HepG2 (cell line): ENCODE results near the gene BORCS5. TPM values are rescaled to one million over a fixed set of nuclear protein-coding genes. Genes with fewer than 3 reads are reported as not detected.
A peak's percentile ranks its signal among the peaks of the same experiment; 100 is the strongest.

ENCODE experiments used
- ARID2 ChIP-seq: sonication (generic); formaldehyde crosslinking; IDR thresholded peaks from 2 replicates; pipeline ENCODE4 v1.8.1; 2022; ENCODE audit warnings: mild to moderate bottlenecking, missing genetic modification reagents, borderline replicate concordance
- CREB1 ChIP-seq, 2 experiments: fragments of 450-650 bp in 1 of 2; IDR thresholded peaks; 2 replicates each; pipeline ENCODE4 v1.6.1; 2016 to 2017; ENCODE audit warnings: control low read depth in 1 of 2, mild to moderate bottlenecking in 1 of 2, missing compliant biosample characterization in 1 of 2, missing genetic modification characterization in 1 of 2
- FOXP4 ChIP-seq: sonication (generic); formaldehyde crosslinking; IDR thresholded peaks from 2 replicates; pipeline ENCODE4 v1.4.0; 2020; ENCODE audit warnings: missing genetic modification reagents
- JUND ChIP-seq: sonication (generic); formaldehyde crosslinking; IDR thresholded peaks from 2 replicates; pipeline ENCODE4 v1.8.0; 2022; ENCODE audit warnings: mild to moderate bottlenecking, missing genetic modification reagents
- MED1 ChIP-seq: sonication (generic); formaldehyde crosslinking; IDR thresholded peaks from 2 replicates; pipeline ENCODE4 v1.4.0; 2020; ENCODE audit warnings: missing genetic modification reagents
- MIER2 ChIP-seq: IDR thresholded peaks from 2 replicates; pipeline ENCODE4 v1.6.1; 2016; ENCODE audit warnings: missing biosample characterization, missing genetic modification reagents
- NR3C1 ChIP-seq: sonication (generic); formaldehyde crosslinking; IDR thresholded peaks from 2 replicates; pipeline ENCODE4 v1.4.0; 2020; ENCODE audit warnings: missing genetic modification reagents
- RARA ChIP-seq: IDR thresholded peaks from 2 replicates; pipeline ENCODE4 v1.6.1; 2016; ENCODE audit warnings: missing genetic modification reagents, missing compliant biosample characterization
- REPIN1 ChIP-seq: sonication (generic); formaldehyde crosslinking; IDR thresholded peaks from 2 replicates; pipeline ENCODE4 v1.8.0; 2022; ENCODE audit warnings: missing genetic modification reagents, low read depth, mild to moderate bottlenecking, borderline replicate concordance
- SRF ChIP-seq: IDR thresholded peaks from 2 replicates; pipeline ENCODE4 v1.6.1; 2011; ENCODE audit warnings: mild to moderate bottlenecking, low read depth, low read length, moderate library complexity
- TBP ChIP-seq: sonication (generic); formaldehyde crosslinking; IDR thresholded peaks from 2 replicates; pipeline ENCODE4 v1.5.0; 2020; ENCODE audit warnings: missing genetic modification reagents
- TBX2 ChIP-seq: sonication (generic); formaldehyde crosslinking; IDR thresholded peaks from 2 replicates; pipeline ENCODE4 v1.5.0; 2020; ENCODE audit warnings: missing genetic modification reagents, mild to moderate bottlenecking, borderline replicate concordance
- TMF1 ChIP-seq: sonication (generic); formaldehyde crosslinking; IDR thresholded peaks from 2 replicates; pipeline ENCODE4 v1.8.1; 2022; ENCODE audit warnings: low read depth, missing genetic modification reagents
- ZBTB7A ChIP-seq: sonication (generic); formaldehyde crosslinking; IDR thresholded peaks from 2 replicates; pipeline ENCODE4 v1.8.0; 2022; ENCODE audit warnings: mild to moderate bottlenecking, missing genetic modification reagents
- ZNF234 ChIP-seq: sonication (generic); formaldehyde crosslinking; conservative IDR thresholded peaks from 2 replicates; pipeline ENCODE4 v1.5.1; 2020; ENCODE audit warnings: mild to moderate bottlenecking, missing genetic modification reagents
- ZNF362 ChIP-seq: sonication (generic); formaldehyde crosslinking; IDR thresholded peaks from 2 replicates; pipeline ENCODE4 v1.4.0; 2020; ENCODE audit warnings: missing genetic modification reagents, mild to moderate bottlenecking, borderline replicate concordance
- ZNF44 ChIP-seq: sonication (generic); formaldehyde crosslinking; IDR thresholded peaks from 2 replicates; pipeline ENCODE4 v1.5.1; 2020; ENCODE audit warnings: mild to moderate bottlenecking, missing genetic modification reagents
- ZNF552 ChIP-seq: sonication (generic); formaldehyde crosslinking; IDR thresholded peaks from 2 replicates; pipeline ENCODE4 v1.9.0; 2022; ENCODE audit warnings: missing genetic modification reagents, mild to moderate bottlenecking, borderline replicate concordance
- ZNF629 ChIP-seq: sonication (generic); formaldehyde crosslinking; conservative IDR thresholded peaks from 2 replicates; pipeline ENCODE4 v1.5.0; 2020; ENCODE audit warnings: missing genetic modification reagents
- ZNF841 ChIP-seq: sonication (generic); formaldehyde crosslinking; IDR thresholded peaks from 2 replicates; pipeline ENCODE4 v1.8.1; 2023; ENCODE audit warnings: missing genetic modification reagents, borderline replicate concordance
- ZSCAN20 ChIP-seq: sonication (generic); formaldehyde crosslinking; IDR thresholded peaks from 2 replicates; pipeline ENCODE4 v1.4.0; 2020; ENCODE audit warnings: missing genetic modification reagents, mild to moderate bottlenecking, borderline replicate concordance
- polyA plus RNA-seq, 8 experiments: library from polyadenylated mRNA; depleted of rRNA in 3 of 8; stranded (reverse) in 7 of 8; unstranded in 1 of 8; fragments of >200 nt; fragmentation: Illumina TruSeq in 4 of 8; extraction: Trizol in 4 of 8; gene quantifications; 2 replicates each; pipeline versions ENCODE4 v1.2.1 to v1.2.3, GENCODE V29; 2011 to 2016; ENCODE audit warnings: low read depth in 4 of 8, missing spikeins in 1 of 8, mixed read lengths in 1 of 8; ENCODE audit not compliant: insufficient read depth in 1 of 8
- total RNA-seq, 5 experiments: library from RNA; depleted of rRNA; stranded (reverse); fragments of >200 nt; fragmentation: Illumina TruSeq; extraction: Trizol; gene quantifications; 2 replicates each; pipeline ENCODE4 v1.2.3, GENCODE V29; 2016; ENCODE audit warnings: low read depth in 1 of 5
- TF ChIP-seq, protein P1 (sequence below): sonication (generic); formaldehyde crosslinking; IDR thresholded peaks from 2 replicates; pipeline ENCODE4 v1.5.1; 2020; ENCODE audit warnings: mild to moderate bottlenecking, missing genetic modification reagents, moderate library complexity

Gene BORCS5
- total and polyA plus RNA-seq, 2 of the 13 experiments (the other 11 are each of a cell fraction or from before 2014, with no cell fraction given) = 3.9 to 4.7 TPM

DNA sequence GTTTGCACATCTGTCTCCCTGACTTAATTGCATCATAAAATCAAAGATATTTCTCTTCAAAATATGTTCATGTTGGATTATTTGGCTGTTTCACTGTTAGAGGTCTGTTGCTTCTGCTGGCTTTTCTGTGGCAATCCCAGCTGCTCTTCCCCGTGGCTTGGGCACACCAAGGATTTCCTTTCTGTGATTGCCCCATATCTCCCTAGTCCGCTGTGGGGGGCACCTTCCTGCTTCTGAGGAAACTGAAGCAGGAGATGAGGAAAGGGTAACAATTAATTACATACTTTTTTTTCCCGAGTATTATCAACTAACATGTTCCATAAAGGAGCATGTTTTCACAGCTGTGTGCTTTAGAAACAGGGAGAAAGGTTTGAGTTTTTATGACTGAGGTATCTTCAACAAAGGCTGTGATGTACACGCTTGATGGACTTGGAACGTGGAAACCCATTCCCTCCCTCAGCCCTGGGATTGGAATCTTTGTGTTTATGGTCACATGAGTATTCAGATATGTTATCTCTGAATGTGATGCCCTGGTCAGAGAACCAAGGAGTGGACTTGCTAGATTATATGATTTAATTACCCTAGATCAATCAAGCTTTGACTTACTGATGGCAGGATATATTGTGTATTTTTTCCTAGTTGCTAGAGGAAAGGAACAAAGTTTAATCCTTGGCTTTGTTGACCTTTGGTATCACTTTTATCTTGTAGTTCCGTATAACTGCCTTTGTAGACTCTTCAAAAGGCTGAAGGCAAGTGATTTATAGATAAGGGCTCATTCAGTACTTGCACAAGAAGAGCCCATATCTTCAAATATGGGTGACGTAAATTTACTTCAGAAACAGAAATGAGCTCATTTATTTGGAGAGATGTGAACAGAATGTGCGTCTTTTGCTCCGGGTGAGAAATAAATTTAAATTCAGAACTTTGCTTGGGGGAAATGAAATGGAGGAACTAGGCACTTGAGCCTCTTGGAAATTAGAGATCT lies 46.7 kb downstream of the BORCS5 start (continued):
- peak; percentile 41; the same call in 1 of the 2 replicates for TF ChIP-seq REPIN1
- TF ChIP-seq ARID2 (CRISPR knock-in tag) = no peak
- TF ChIP-seq, protein P1, sequence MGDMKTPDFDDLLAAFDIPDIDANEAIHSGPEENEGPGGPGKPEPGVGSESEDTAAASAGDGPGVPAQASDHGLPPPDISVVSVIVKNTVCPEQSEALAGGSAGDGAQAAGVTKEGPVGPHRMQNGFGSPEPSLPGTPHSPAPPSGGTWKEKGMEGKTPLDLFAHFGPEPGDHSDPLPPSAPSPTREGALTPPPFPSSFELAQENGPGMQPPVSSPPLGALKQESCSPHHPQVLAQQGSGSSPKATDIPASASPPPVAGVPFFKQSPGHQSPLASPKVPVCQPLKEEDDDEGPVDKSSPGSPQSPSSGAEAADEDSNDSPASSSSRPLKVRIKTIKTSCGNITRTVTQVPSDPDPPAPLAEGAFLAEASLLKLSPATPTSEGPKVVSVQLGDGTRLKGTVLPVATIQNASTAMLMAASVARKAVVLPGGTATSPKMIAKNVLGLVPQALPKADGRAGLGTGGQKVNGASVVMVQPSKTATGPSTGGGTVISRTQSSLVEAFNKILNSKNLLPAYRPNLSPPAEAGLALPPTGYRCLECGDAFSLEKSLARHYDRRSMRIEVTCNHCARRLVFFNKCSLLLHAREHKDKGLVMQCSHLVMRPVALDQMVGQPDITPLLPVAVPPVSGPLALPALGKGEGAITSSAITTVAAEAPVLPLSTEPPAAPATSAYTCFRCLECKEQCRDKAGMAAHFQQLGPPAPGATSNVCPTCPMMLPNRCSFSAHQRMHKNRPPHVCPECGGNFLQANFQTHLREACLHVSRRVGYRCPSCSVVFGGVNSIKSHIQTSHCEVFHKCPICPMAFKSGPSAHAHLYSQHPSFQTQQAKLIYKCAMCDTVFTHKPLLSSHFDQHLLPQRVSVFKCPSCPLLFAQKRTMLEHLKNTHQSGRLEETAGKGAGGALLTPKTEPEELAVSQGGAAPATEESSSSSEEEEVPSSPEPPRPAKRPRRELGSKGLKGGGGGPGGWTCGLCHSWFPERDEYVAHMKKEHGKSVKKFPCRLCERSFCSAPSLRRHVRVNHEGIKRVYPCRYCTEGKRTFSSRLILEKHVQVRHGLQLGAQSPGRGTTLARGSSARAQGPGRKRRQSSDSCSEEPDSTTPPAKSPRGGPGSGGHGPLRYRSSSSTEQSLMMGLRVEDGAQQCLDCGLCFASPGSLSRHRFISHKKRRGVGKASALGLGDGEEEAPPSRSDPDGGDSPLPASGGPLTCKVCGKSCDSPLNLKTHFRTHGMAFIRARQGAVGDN (CRISPR knock-in tag) = no peak
- TF ChIP-seq MIER2 (CRISPR knock-in tag) = no peak
- no peak for TF ChIP-seq ZNF44 (CRISPR knock-in tag)
- TF ChIP-seq SRF = 0 out of 2 replicates have a peak, but pooled peaks have one; percentile 7
- TF ChIP-seq JUND (CRISPR knock-in tag) = 0 out of 2 replicates have a peak, but pooled peaks have one; percentile 56
- TF ChIP-seq ZBTB7A = no peak
- TF ChIP-seq ZNF552 (CRISPR knock-in tag) = no peak
- TF ChIP-seq ZNF234 = no peak
- TF ChIP-seq TBX2 (CRISPR knock-in tag) = peak; percentile 77
- no peak for TF ChIP-seq NR3C1 (CRISPR knock-in tag)
- no peak for TF ChIP-seq TBP (CRISPR knock-in tag)
- TF ChIP-seq CREB1 (IDR thresholded peaks at IDR 0.05) = peak; percentile 65; the same call in 1 of the 2 replicates
- peak; percentile 86 for TF ChIP-seq CREB1 (CRISPR knock-in tag; IDR thresholded peaks at IDR 0.05)
- TF ChIP-seq TMF1 = no peak
- TF ChIP-seq RARA (CRISPR knock-in tag) = peak; percentile 44
- TF ChIP-seq FOXP4 (CRISPR knock-in tag) = peak; percentile 92
- TF ChIP-seq ZNF841 (CRISPR knock-in tag) = 0 out of 2 replicates have a peak, but pooled peaks have one; percentile 24
- no peak for TF ChIP-seq ZSCAN20 (CRISPR knock-in tag)
- TF ChIP-seq ZNF629 (CRISPR knock-in tag) = peak; percentile 43; the same call in 1 of the 2 replicates
- TF ChIP-seq ZNF362 (CRISPR knock-in tag) = peak; percentile 66
- peak; percentile 97 for TF ChIP-seq MED1
